MM.1S (cell line): ENCODE results near the gene ADD3.

ENCODE experiments used
- DNase-seq: peaks from one replicate; pipeline ENCODE4 v3.0.0-alpha.2; 2015
- H2AFZ ChIP-seq: fragments of 300-600 bp; sonication (generic); 2 replicates; pipeline ENCODE4 v1.6.0; 2016; ENCODE audit warnings: antibody characterized with exemption, low read length
- H3F3A ChIP-seq: fragments of 300-600 bp; sonication (generic); 2 replicates; pipeline ENCODE4 v1.6.1; 2016; ENCODE audit warnings: mild to moderate bottlenecking, antibody characterized with exemption, low read length, moderate library complexity, mixed read lengths; ENCODE audit not compliant: insufficient read depth
- H3K27ac ChIP-seq: fragments of 300-600 bp; sonication (generic); 2 replicates; pipeline ENCODE4 v1.5.1; 2016; ENCODE audit warnings: mild to moderate bottlenecking, low read length
- H3K27me3 ChIP-seq: fragments of 300-600 bp; sonication (generic); replicated peaks from 2 replicates; pipeline ENCODE4 v1.6.0; 2016; ENCODE audit warnings: low read length; ENCODE audit not compliant: insufficient read depth
- H3K36me3 ChIP-seq: fragments of 300-600 bp; sonication (generic); replicated peaks from 2 replicates; pipeline ENCODE4 v1.6.1; 2016; ENCODE audit warnings: mild to moderate bottlenecking, low read length, mixed read lengths; ENCODE audit not compliant: insufficient read depth
- H3K4me1 ChIP-seq: fragments of 300-600 bp; sonication (generic); 2 replicates; pipeline ENCODE4 v1.6.1; 2016; ENCODE audit warnings: low read length, mixed read lengths
- H3K4me2 ChIP-seq: fragments of 300-600 bp; sonication (generic); 2 replicates; pipeline ENCODE4 v1.6.0; 2016; ENCODE audit warnings: low read depth, low read length
- H3K4me3 ChIP-seq: fragments of 300-600 bp; sonication (generic); 2 replicates; pipeline ENCODE4 v1.5.1; 2016; ENCODE audit warnings: low read length, mixed read lengths
- H3K79me2 ChIP-seq: fragments of 300-600 bp; sonication (generic); 2 replicates; pipeline ENCODE4 v1.6.1; 2016; ENCODE audit warnings: mixed run types, low read length, mixed read lengths
- H3K9ac ChIP-seq: fragments of 300-600 bp; sonication (generic); 2 replicates; pipeline ENCODE4 v1.6.1; 2016; ENCODE audit warnings: low read length, mixed read lengths
- H3K9me2 ChIP-seq: fragments of 300-600 bp; sonication (generic); replicated peaks from 2 replicates; pipeline ENCODE4 v1.6.1; 2016; ENCODE audit warnings: mild to moderate bottlenecking, low read length, mixed read lengths; ENCODE audit not compliant: insufficient read depth
- H3K9me3 ChIP-seq: fragments of 300-600 bp; sonication (generic); replicated peaks from 2 replicates; pipeline ENCODE4 v1.6.1; 2016; ENCODE audit warnings: mild to moderate bottlenecking, low read length, mixed read lengths; ENCODE audit not compliant: insufficient read depth
- H4K20me1 ChIP-seq: fragments of 300-600 bp; sonication (generic); 2 replicates; pipeline ENCODE4 v1.6.1; 2016; ENCODE audit warnings: mild to moderate bottlenecking, low read length, moderate library complexity, mixed read lengths; ENCODE audit not compliant: insufficient read depth
- CTCF ChIP-seq: fragments of 300-600 bp; sonication (generic); IDR thresholded peaks from 2 replicates; pipeline ENCODE4 v1.5.1; 2016; ENCODE audit warnings: antibody characterized with exemption, low read length, mixed read lengths
- EZH2 ChIP-seq: fragments of 300-600 bp; sonication (generic); optimal IDR thresholded peaks from 2 replicates; pipeline ENCODE3; 2017; ENCODE audit warnings: low read depth, mild to moderate bottlenecking, antibody characterized with exemption, low read length, mixed read lengths
- EZH2phosphoT487 ChIP-seq: fragments of 300-600 bp; sonication (generic); IDR thresholded peaks from 2 replicates; pipeline ENCODE4 v1.6.1; 2018; ENCODE audit warnings: antibody characterized with exemption, low read length

Gene ADD3

GRCh38 chr10:110040767-110041478 lies 33.1 kb downstream of the ADD3 start:
- Histone ChIP-seq H3K27ac (no peak overlapping the region), H3K9ac (no peak overlapping the region), H4K20me1 (no peaks in the 10 kb centered on the region), H3K4me1 (peaks cover 11% of the 10 kb centered on the region), H3K9me2 (no peaks in the 10 kb centered on the region), H3F3A (no peaks in the 10 kb centered on the region), H3K9me3 (no peaks in the 10 kb centered on the region), H3K27me3 (no peaks in the 10 kb centered on the region), H3K79me2 (peaks cover 17% of the 10 kb centered on the region; the same call in 1 of the 2 replicates), H2AFZ (no peak overlapping the region), H3K4me3 (no peak overlapping the region), H3K4me2 (no peak overlapping the region), H3K36me3 (no peaks in the 10 kb centered on the region)
- TF ChIP-seq EZH2 (no peak), CTCF (no peak), EZH2phosphoT487 (no peak)
- DNase-seq, result no peak

GRCh38 chr10:110041479-110041829 lies 33.7 kb downstream of the ADD3 start:
- Histone ChIP-seq H3K4me3 (no peak overlapping the region), H2AFZ (no peak overlapping the region), H3K27ac (no peak overlapping the region), H3K36me3 (no peaks in the 10 kb centered on the region), H3K27me3 (no peaks in the 10 kb centered on the region), H3K9me2 (no peaks in the 10 kb centered on the region), H3K9me3 (no peaks in the 10 kb centered on the region), H3K4me1 (peaks cover 11% of the 10 kb centered on the region), H4K20me1 (no peaks in the 10 kb centered on the region), H3F3A (no peaks in the 10 kb centered on the region), H3K79me2 (peaks cover 19% of the 10 kb centered on the region), H3K9ac (no peak overlapping the region), H3K4me2 (no peak overlapping the region)
- no peak for TF ChIP-seq EZH2
- no peak for TF ChIP-seq CTCF
- no peak for TF ChIP-seq EZH2phosphoT487
- DNase-seq, result no peak

- Histone ChIP-seq H3K4me2 (no peak overlapping the region), H3K4me1 (peaks cover 11% of the 10 kb centered on the region)
- TF ChIP-seq EZH2 (no peak), EZH2phosphoT487 (no peak), CTCF (no peak)
Measured at GRCh38 chr10:110042181-110042580, 34.4 kb downstream of the ADD3 start.

More at GRCh38 chr10:110042181-110042580, 34.4 kb downstream of the ADD3 start:
- H2AFZ ChIP-seq, result no peak overlapping the region
- H3K9me3 ChIP-seq, result no peaks in the 10 kb centered on the region
- no peak overlapping the region for H3K27ac ChIP-seq
- no peaks in the 10 kb centered on the region for H3K36me3 ChIP-seq
- no peaks in the 10 kb centered on the region for H3K27me3 ChIP-seq
- H3K9ac ChIP-seq, result no peak overlapping the region
- H3K4me3 ChIP-seq, result no peak overlapping the region
- no peak for DNase-seq
- no peaks in the 10 kb centered on the region for H4K20me1 ChIP-seq
- no peaks in the 10 kb centered on the region for H3F3A ChIP-seq
- H3K79me2 ChIP-seq, result peaks cover 22% of the 10 kb centered on the region
- H3K9me2 ChIP-seq, result no peaks in the 10 kb centered on the region
